ENCODE data around the gene SLC35D2.

The SLC35D2 gene

GRCh38 chr9:96304230-96304629 lies 79.3 kb downstream of the SLC35D2 start:
- DNase-seq: no peak

GRCh38 chr9:96302021-96302420 lies 81.5 kb downstream of the SLC35D2 start, which contains the start of gene HSD17B3:
TSS of gene HSD17B3 (minus strand) at chr9:96302176. CDS start at chr9:96302104, 72 bp downstream.
- DNase-seq: no peak

GRCh38 chr9:96299823-96300222 lies 83.7 kb downstream of the SLC35D2 start:
- no peak for DNase-seq

GRCh38 chr9:96294159-96294545 lies 89.4 kb downstream of the SLC35D2 start:
- DNase-seq: no peak

GRCh38 chr9:96293498-96294158 lies 89.9 kb downstream of the SLC35D2 start:
- DNase-seq: no peak

GRCh38 chr9:96289392-96289791 lies 94.1 kb downstream of the SLC35D2 start:
- no peak for DNase-seq

- DNase-seq: no peak
Observed at GRCh38 chr9:96281641-96282040, 101.9 kb downstream of the SLC35D2 start.

- no peak for DNase-seq
Observed at GRCh38 chr9:96279932-96280331, 103.6 kb downstream of the SLC35D2 start.

- DNase-seq: no peak
Observed at GRCh38 chr9:96274939-96275338, 108.6 kb downstream of the SLC35D2 start.

All from CD4-positive, alpha-beta T cell treated with Interferon gamma for 1 hour (primary cell).